ENCODE results near the gene ARF3.

The ARF3 gene

DNA sequence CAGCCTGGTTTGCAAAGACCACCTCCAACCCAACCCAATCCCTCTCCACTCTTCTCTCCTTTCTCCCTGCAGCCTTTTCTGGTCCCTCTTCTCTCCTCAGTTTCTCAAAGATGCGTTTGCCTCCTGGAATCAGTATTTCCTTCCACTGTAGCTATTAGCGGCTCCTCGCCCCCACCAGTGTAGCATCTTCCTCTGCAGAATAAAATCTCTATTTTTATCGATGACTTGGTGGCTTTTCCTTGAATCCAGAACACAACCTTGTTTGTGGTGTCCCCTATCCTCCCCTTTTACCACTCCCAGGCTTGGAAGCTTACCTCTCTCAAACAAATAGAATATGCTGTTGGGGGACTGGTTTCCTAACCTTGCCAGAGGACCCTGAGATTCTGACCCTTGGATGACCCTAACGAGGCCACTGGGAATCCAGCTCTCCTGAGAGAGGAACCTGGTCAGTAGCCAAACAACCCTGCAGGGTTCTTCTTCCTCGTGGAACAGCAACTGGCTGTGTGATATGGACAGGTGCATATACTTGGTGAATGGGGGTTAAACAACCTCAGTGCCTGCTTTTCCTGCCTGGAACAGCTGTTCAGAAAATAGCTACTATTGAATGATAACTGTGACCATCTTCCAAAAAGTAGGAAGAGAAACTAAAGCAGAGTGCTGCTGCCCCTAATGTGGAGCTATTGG lies 25.3 kb upstream of the ARF3 start:
- H3K27ac ChIP-seq = no peak overlapping the region
- no peak overlapping the region for H3K4me3 ChIP-seq

DNA sequence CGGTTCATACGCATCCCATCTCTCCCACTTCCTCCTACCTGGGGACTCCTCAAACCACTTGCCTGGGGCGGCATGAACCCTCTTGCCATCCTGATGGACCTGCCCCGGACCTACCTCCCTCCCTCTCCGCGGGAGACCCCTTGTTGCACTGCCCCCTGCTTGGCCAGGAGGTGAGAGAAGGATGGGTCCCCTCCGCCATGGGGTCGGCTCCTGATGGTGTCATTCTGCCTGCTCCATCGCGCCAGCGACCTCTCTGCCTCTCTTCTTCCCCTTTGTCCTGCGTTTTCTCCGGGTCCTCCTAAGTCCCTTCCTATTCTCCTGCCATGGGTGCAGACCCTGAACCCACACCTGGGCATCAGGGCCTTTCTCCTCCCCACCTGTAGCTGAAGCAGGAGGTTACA lies 24.5 kb upstream of the ARF3 start:
- H3K27ac ChIP-seq = no peak overlapping the region
- peak overlapping the region in 2 of 7 experiments; percentile 13 to 19 for H3K4me3 ChIP-seq

DNA sequence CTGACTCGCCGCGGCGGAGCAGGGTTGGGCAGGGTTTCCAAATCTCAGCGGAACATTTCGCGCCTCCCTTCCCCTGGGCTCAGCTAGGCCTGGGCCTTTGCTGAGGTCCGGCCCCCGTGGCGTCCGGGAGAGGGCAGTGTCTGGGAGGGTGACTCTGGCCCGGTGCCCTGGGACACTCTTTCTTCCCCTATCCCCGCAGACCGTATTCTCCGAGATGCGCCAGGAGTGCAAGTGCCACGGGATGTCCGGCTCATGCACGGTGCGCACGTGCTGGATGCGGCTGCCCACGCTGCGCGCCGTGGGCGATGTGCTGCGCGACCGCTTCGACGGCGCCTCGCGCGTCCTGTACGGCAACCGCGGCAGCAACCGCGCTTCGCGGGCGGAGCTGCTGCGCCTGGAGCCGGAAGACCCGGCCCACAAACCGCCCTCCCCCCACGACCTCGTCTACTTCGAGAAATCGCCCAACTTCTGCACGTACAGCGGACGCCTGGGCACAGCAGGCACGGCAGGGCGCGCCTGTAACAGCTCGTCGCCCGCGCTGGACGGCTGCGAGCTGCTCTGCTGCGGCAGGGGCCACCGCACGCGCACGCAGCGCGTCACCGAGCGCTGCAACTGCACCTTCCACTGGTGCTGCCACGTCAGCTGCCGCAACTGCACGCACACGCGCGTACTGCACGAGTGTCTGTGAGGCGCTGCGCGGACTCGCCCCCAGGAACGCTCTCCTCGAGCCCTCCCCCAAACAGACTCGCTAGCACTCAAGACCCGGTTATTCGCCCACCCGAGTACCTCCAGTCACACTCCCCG lies 23.9 kb upstream of the ARF3 start:
- peak overlapping the region in 5 of 7 experiments; percentile 8 to 32 (median 19) for H3K4me3 ChIP-seq

GRCh38 chr12:48980389-48980952 lies 23.2 kb upstream of the ARF3 start:
- H3K27ac ChIP-seq = peak overlapping the region in 2 of 21 experiments; percentile 3 to 48
- H3K4me3 ChIP-seq = peak overlapping the region; percentile 8 to 32 (median 18)

More for the DNA sequence above, 23.9 kb upstream of the ARF3 start:
- H3K27ac ChIP-seq = no peak overlapping the region

DNA sequence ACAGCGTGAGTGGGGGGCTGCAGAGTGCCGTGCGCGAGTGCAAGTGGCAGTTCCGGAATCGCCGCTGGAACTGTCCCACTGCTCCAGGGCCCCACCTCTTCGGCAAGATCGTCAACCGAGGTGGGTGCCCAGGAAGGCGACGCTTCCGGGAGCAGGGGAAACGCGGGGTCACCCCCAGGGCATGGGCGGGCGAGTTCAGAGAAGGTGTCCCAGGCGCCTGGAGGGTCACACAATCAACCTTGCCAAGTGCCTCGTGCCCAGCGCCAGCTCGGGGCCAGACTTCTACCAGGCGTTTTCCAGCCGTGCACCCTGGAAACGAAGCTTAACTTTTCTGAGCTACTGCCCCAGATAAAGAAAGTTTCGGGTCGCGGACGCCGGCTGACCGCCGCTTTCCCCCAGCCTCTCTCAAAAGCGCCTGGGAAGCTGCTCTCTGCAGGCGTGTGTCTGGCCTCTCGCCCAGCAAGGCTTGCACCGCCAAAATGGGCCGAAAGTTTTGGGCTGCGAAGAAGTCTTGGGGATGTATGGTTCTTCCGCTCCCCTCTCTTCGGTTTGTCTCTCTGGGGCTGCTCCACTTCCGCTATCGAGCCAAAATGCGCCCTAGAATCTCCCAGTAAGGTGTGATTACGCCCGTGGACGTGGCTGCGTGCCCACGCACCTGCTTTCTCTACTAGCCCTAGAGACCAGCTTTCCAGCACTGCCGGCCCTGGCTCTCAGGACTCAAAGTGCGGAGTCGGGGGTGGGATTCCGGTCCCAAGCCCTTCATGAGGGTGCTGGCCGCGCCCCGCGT lies 22.5 kb upstream of the ARF3 start:
- H3K4me3 ChIP-seq = peak overlapping the region; percentile 8 to 32 (median 18)
- peak overlapping the region in 3 of 21 experiments; percentile 3 to 48 (median 5) for H3K27ac ChIP-seq

DNA sequence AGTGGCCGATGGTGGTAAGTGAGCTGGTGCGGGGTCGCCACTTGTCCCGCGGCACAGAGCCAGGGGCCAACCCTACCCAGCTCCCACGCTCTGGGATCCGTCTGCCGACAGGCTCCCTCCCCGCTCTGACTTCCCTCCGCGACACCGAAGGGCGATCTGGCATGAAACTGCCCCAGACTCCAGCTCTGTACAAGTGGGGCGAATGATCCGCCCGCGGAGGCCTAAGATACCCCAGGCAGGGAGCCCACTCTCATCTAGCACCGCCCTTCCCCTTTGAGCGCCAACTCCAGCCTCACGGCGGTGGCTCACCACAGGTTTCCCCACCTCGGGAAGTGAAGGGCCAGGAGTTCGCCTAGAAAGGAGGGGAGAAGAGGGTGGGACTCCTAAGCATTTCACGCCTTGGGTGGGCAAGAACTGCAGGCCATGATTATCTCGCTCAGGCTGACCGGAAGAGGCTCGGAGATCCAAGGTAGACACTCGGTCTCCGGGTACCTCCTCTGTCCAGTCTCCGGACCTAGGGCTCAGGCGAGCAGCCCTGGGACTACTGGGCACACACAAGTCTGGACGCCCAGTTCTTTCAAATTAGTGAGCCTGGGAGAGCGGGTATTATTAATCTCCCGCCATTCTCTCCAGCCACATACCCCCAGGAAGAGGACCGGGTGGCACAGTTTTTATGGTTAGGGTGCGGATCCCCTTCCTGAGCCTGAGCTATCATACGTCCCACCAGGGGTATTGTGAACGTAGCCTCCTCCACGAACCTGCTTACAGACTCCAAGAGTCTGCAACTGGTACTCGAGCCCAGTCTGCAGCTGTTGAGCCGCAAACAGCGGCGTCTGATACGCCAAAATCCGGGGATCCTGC lies 21.7 kb upstream of the ARF3 start:
- Histone ChIP-seq H3K27ac (no peak overlapping the region), H3K4me3 (peak overlapping the region; percentile 8 to 32 (median 18))

GRCh38 chr12:48978291-48978740 lies 21.0 kb upstream of the ARF3 start, which contains the start of gene WNT1:
TSS of gene WNT1 (plus strand) at chr12:48978322. CDS start at chr12:48978651, 329 bp downstream.
- Histone ChIP-seq H3K27ac (no peak within 1 kb of the TSS), H3K4me3 (peak within 1 kb of the TSS in 6 of 7 experiments; percentile 2 to 32 (median 8))

GRCh38 chr12:48977290-48978281 lies 20.3 kb upstream of the ARF3 start:
- H3K4me3 ChIP-seq = peak overlapping the region in 4 of 7 experiments; percentile 2 to 32 (median 6)

GRCh38 chr12:48973941-48974673 lies 16.8 kb upstream of the ARF3 start:
- Histone ChIP-seq H3K27ac (no peak overlapping the region), H3K4me3 (no peak overlapping the region)

More at GRCh38 chr12:48977290-48978281, 20.3 kb upstream of the ARF3 start:
- no peak overlapping the region for H3K27ac ChIP-seq

DNA sequence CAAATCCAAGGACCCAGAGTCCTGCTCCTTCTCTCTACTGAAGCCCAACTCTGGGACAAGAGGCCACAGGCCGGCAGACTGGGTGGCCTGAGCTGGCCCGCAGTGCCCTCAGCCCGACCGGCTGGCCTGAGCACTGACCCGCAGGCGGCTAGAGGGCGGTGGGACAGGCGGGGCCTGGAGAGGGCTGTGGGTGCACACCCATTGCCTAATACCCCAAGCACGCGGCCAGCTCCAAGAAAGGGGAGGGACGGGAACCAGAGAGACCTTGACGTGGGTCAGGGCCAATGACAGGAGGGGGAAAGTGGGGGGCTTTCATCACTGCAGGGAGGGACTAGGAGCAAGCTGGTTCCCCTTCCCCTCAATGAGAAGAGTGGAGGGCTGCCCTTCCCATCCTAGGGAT lies 16.2 kb upstream of the ARF3 start:
- H3K27ac ChIP-seq = no peak overlapping the region
- no peak overlapping the region for H3K4me3 ChIP-seq

DNA sequence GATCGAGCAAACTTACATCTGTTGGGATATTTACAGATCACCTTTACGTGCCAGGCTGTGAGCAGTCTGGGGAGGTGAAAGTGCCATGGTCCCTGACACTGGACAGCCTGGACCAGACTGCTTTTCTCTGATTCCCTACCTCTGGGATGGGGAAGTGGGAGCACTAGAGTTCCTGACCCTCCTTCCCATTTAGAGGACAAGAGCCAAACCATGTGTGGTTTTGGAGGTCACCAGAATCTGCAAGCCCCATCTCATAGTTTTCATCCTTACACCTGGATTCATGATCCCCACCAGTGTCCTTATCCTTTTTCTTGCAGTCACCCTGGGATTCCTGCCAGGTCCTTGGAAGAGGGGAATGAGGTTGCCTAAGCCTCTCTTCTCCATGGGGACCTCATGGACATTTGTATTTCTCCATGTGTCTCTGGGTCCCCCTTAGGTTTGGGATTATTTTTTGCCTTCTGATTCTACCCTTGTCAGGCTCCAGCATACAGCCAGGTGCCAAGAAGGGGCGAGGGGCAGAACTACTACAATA lies 15.7 kb upstream of the ARF3 start:
- H3K27ac ChIP-seq = no peak overlapping the region
- no peak overlapping the region for H3K4me3 ChIP-seq

GRCh38 chr12:48972213-48972951 lies 15.1 kb upstream of the ARF3 start:
- Histone ChIP-seq H3K27ac (no peak overlapping the region), H3K4me3 (no peak overlapping the region)

- peak overlapping the region in 3 of 7 experiments; percentile 12 to 35 (median 35) for H3K4me3 ChIP-seq
- H3K27ac ChIP-seq = peak overlapping the region in 10 of 21 experiments; percentile 26 to 81 (median 62)
Measured at GRCh38 chr12:48970702-48971334, 13.5 kb upstream of the ARF3 start.

GRCh38 chr12:48969833-48970701 lies 12.8 kb upstream of the ARF3 start:
- peak overlapping the region in 12 of 21 experiments; percentile 26 to 81 (median 57) for H3K27ac ChIP-seq
- H3K4me3 ChIP-seq = peak overlapping the region in 5 of 7 experiments; percentile 1 to 35 (median 12)
